Kidney epithelial cell (primary cell): ENCODE results near the gene PTPRD. TPM values are rescaled to one million over a fixed set of nuclear protein-coding genes. Genes with fewer than 3 reads are reported as not detected.
"Not testable (repeated sequence)": the region's sequence is repeated elsewhere in the genome, so short reads cannot be mapped to it uniquely, and the experiment has no call there.

Experiments used
- DNase-seq: peaks from one replicate; pipeline ENCODE4 v3.0.0-alpha.2; 2010; ENCODE audit warnings: low read depth
- H3K27me3 ChIP-seq: 2 replicates; pipeline ENCODE4 v1.6.0; 2011; ENCODE audit warnings: low read length; ENCODE audit not compliant: control insufficient read depth, insufficient read depth
- H3K36me3 ChIP-seq: 2 replicates; pipeline ENCODE4 v1.5.1; 2011; ENCODE audit warnings: low read length; ENCODE audit not compliant: control insufficient read depth, insufficient read depth
- H3K4me3 ChIP-seq: 2 replicates; pipeline ENCODE4 v1.5.1; 2011; ENCODE audit warnings: low read depth, mild to moderate bottlenecking, control low read depth, low read length
- total RNA-seq: library from RNA; depleted of rRNA; stranded (reverse); fragments of >200 nt; gene quantifications from 2 replicates; pipeline ENCODE4 v1.2.3, GENCODE V29; 2015
- TF ChIP-seq, protein P1 (sequence below): IDR thresholded peaks from 2 replicates; pipeline ENCODE4 v1.5.1; 2011; ENCODE audit warnings: mild to moderate bottlenecking, moderate library complexity, low read length, control low read depth, inconsistent platforms; ENCODE audit not compliant: insufficient read depth, poor library complexity, severe bottlenecking

Gene PTPRD
- total RNA-seq, 1 donor from 2014 or later = 18.8 TPM

DNA sequence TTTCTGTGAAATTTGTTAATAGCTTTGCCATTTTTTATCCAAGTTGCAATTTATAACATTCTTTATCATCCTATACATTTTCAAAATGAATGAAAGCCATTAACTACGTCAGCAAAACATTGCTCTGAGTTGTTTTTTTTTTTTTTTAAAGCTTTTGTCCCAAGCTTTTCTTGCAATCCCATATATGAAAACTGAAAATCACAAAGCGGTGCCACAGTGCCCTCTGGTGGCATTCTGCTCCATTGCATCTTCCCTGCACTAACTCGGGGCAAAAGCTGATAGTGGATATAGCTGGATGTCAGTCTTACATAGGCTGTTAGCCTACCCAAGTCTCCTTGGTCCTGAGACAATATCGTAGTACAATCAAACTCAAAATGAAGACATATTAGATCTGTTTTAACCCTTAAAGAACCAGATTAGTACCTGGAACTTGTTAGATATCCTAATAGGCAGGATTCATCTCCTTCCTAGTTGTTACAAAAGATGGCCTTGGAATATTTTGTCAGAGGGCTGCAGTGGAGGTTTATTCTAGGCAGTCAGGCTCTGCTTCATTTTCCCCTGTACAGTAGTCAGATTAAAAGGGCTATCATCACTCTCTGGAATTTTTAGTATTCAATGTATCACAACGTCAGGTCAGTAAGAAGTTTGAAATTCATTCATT is 669.9 kb downstream of the PTPRD start:
- H3K27me3 ChIP-seq = no peaks in the 10 kb centered on the region
- no peak for DNase-seq
- TF ChIP-seq, protein P1, sequence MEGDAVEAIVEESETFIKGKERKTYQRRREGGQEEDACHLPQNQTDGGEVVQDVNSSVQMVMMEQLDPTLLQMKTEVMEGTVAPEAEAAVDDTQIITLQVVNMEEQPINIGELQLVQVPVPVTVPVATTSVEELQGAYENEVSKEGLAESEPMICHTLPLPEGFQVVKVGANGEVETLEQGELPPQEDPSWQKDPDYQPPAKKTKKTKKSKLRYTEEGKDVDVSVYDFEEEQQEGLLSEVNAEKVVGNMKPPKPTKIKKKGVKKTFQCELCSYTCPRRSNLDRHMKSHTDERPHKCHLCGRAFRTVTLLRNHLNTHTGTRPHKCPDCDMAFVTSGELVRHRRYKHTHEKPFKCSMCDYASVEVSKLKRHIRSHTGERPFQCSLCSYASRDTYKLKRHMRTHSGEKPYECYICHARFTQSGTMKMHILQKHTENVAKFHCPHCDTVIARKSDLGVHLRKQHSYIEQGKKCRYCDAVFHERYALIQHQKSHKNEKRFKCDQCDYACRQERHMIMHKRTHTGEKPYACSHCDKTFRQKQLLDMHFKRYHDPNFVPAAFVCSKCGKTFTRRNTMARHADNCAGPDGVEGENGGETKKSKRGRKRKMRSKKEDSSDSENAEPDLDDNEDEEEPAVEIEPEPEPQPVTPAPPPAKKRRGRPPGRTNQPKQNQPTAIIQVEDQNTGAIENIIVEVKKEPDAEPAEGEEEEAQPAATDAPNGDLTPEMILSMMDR = peak; percentile 87
- H3K36me3 ChIP-seq = no peaks in the 10 kb centered on the region
- no peak overlapping the region for H3K4me3 ChIP-seq

DNA sequence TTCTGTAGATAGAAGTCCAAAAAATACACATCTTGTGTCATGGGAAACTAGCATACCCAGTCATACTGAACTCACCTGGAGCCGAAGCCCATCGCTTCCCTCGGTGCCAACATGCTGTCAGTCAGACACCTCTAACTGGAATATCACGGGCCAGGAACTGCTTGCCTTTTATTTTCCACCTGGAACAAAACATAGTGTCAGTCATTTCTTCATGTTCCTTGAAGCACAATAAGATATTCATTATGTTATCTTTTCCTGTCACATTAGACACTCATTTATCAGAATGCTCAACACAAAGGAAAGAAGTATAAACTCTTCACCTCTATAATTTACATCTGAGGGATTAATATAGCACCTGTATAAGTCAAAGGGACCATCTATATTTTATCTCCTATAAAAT is 674.4 kb downstream of the PTPRD start:
- H3K27me3 ChIP-seq = no peaks in the 10 kb centered on the region
- no peak overlapping the region for H3K4me3 ChIP-seq
- TF ChIP-seq, protein P1 = no peak
- DNase-seq = no peak
- no peaks in the 10 kb centered on the region for H3K36me3 ChIP-seq

DNA sequence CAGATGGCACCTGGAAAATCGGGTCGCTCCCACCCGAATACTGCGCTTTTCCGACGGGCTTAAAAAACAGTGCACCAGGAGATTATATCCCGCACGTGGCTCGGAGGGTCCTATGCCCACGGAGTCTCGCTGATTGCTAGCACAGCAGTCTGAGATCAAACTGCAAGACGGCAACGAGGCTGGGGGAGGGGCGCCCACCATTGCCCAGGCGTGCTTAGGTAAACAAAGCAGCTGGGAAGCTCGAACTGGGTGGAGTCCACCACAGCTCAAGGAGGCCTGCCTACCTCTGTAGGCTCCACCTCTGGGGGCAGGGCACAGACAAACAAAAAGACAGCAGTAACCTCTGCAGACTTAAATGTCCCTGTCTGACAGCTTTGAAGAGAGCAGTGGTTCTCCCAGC is 681.3 kb downstream of the PTPRD start:
- not testable (repeated sequence) for H3K36me3 ChIP-seq, H3K4me3 ChIP-seq, H3K27me3 ChIP-seq, DNase-seq

DNA sequence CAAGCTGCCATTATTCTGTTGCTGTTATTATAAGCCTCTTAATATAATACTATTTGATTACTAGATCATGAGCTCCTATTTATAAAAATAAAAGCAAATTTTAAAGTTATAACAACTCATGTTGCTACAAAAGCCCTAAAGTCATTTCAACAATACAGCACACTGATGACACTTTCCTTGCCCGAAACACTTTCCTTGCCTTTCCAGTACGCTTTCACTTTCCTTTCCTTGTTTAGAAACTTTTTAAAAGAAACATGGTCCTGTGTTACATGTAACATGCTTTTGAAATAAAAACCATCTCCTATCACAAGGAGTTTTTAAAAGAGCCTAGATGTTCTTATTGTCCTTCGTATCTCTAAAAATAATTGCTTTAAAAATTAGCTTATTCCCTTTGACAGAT is 688.4 kb downstream of the PTPRD start:
- Histone ChIP-seq H3K27me3 (no peaks in the 10 kb centered on the region), H3K4me3 (no peak overlapping the region), H3K36me3 (no peaks in the 10 kb centered on the region)
- TF ChIP-seq, protein P1 = no peak
- DNase-seq = no peak

DNA sequence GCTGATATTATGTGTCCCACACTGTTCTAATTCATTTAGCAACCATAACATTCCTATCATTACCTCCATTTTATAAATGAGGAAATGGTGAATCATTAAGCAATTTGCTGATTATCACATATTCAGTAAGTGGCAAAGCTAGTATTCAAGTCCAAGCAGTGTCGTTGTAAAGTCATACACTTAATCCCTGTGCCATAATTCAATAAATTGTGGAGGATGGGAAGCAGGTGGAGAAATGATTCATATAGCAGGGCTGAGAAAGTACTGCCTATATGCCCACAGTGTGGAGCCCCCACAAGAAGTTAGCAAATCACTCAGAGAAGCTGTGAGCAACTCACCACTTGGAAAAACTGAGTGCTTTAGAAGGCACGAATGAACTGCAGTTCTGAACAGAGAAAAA is 691.0 kb downstream of the PTPRD start:
- no peak overlapping the region for H3K4me3 ChIP-seq
- no peak for DNase-seq
- H3K36me3 ChIP-seq = no peaks in the 10 kb centered on the region
- no peaks in the 10 kb centered on the region for H3K27me3 ChIP-seq
- TF ChIP-seq, protein P1 = no peak

DNA sequence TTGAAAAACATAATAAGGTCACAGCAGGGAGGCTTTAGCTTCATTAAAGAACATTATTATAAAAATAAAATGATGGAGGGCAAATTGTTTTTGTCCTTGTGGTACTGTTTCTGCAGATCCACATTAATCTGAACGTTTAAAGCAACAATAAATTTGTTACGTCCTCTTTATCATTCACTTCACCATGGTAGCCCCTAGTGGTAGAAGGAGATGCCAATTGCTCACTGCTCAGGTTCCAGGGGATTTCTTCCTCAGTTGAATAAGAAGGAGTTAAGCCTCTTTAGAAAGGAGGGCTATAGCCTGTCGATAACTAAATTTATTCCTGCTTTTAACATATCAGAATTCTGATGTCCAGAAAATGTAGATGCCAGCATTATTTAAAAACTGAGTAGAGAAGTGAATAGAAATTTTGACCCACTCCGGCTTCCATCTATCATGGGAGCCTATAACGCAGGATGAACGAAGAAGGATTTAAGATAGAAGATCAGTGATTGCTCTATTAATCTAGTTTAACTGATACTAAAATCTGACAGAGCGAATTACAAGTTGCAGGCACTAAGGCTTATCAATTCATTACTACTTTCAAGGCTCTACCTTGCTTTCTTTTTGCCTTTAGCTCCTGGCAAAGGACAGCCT is 692.3 kb downstream of the PTPRD start:
- DNase-seq = no peak
- Histone ChIP-seq H3K27me3 (no peaks in the 10 kb centered on the region), H3K36me3 (no peaks in the 10 kb centered on the region), H3K4me3 (no peak overlapping the region)
- TF ChIP-seq, protein P1 = peak; percentile 32
